Measurements from ENCODE around the gene PTPN3. TPM values are rescaled to one million over a fixed set of nuclear protein-coding genes. Genes with fewer than 3 reads are reported as not detected.

Gene PTPN3
- polyA plus RNA-seq, 4 donors = 15.3 to 43.5 (median 34.0) TPM

DNA sequence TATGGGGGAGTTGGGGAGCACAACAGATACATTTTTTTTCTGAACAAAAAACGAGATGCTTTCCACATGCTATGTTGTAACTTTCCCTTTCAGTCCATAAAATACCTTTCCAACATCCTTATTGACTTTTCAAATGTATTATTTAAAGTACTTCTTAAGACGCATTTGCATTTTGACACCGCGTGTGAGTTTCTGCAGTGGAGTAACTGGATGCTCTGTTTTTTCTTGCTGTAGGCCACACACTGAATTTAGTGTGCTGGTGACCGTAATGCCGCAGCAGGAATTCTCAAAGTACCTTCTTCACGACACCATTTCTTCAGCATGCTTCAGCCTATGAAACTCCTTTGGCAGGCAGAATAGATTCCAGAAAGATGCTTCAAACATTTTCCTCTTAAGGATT is 163.0 kb downstream of the PTPN3 start:
- WGBS, 3 donors = 79 to 88% (median 86%) methylated on average over 7 of the region's 7 CpGs
- H3K27me3 ChIP-seq (ENCODE audit: control insufficient read depth in 3 of 3, insufficient read depth in 3 of 3, low read length in 3 of 3) = no peaks in the 10 kb centered on the region
- H3K4me1 ChIP-seq (ENCODE audit: control insufficient read depth in 3 of 3, insufficient read depth in 2 of 3, low read depth in 1 of 3, low read length in 2 of 3) = peaks cover 0 to 7% (median 2%) of the 10 kb centered on the region in 3 donors
- H3K9me3 ChIP-seq (ENCODE audit: control insufficient read depth in 2 of 2, insufficient read depth in 1 of 2, low read depth in 1 of 2, low read length in 1 of 2) = no peaks in the 10 kb centered on the region
- FAIRE-seq = no peak
- no peak for DNase-seq
- no peak overlapping the region for H3K4me3 ChIP-seq (ENCODE audit: low read depth in 1 of 3, low read length in 3 of 3)
- H3K36me3 ChIP-seq (ENCODE audit: control insufficient read depth in 3 of 3, insufficient read depth in 2 of 3, low read depth in 1 of 3, low read length in 3 of 3) = no peaks in the 10 kb centered on the region
- no peak overlapping the region for H3K27ac ChIP-seq (ENCODE audit: low read depth in 1 of 3, low read length in 2 of 3)

DNA sequence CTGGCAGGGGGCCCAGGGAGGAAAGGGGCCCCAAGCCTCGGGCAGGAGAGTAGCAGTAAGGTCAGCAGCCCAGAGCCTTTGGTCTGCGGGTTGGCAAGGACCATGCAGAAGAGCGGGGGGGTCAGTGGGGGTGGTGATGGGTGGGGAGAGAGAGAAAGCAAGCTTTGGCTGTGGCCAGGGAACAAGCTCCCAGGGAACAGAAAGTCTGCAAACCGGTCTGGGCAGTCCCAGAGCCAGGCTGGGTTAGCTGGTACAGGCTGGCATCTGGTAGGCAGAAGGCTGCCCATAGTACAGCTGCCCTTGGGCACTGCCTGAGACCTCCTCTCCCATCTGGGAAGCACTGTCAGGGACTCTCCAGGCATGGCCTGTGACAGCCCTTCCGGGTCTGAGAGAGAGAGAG is 166.8 kb downstream of the PTPN3 start:
- Histone ChIP-seq H3K27me3 (ENCODE audit: control insufficient read depth in 3 of 3, insufficient read depth in 3 of 3, low read length in 3 of 3) (no peaks in the 10 kb centered on the region), H3K27ac (ENCODE audit: low read depth in 1 of 3, low read length in 2 of 3) (peak overlapping the region in 1 of 3 donors; percentile 52), H3K4me1 (ENCODE audit: control insufficient read depth in 3 of 3, insufficient read depth in 2 of 3, low read depth in 1 of 3, low read length in 2 of 3) (peaks cover 0 to 20% (median 6%) of the 10 kb centered on the region in 3 donors), H3K4me3 (ENCODE audit: low read depth in 1 of 3, low read length in 3 of 3) (no peak overlapping the region), H3K9me3 (ENCODE audit: control insufficient read depth in 2 of 2, insufficient read depth in 1 of 2, low read depth in 1 of 2, low read length in 1 of 2) (no peaks in the 10 kb centered on the region), H3K36me3 (ENCODE audit: control insufficient read depth in 3 of 3, insufficient read depth in 2 of 3, low read depth in 1 of 3, low read length in 3 of 3) (no peaks in the 10 kb centered on the region)
- 7 to 41% (median 19%) methylated on average over 5 of the region's 5 CpGs for WGBS, 3 donors
- FAIRE-seq = no peak
- peak; percentile 28 to 82 for DNase-seq

DNA sequence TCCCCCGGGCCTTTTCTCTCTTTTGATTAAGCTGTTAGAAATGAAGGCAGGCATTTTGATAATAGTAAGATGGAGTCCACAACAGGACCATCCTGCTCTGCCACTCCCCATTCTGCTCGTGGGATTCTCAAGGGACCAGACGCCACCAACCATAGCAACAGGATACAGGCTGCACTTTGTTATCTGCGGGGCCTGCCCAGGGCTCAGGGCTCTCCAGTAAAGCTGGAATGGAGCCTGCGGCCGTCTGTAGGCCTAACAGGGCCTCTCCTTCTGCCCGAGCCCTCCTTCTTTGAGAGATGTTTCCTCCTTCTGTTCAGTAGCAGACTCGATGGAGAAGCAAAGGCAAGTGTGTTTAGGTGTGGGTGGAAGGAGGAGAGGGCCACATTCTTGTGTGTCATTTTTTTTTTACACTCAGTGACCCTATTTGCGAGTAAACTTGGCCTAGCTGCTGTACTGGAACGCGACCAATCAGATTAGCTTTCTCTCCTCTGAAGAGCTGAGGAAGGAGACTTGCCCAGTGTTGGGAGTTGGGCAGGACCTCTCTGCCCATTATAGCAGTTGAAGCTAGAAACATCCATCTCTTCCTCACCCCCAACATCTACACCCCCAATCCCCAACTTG is 168.4 kb downstream of the PTPN3 start:
- DNase-seq = peak; percentile 67 to 68
- no peak for FAIRE-seq

DNA sequence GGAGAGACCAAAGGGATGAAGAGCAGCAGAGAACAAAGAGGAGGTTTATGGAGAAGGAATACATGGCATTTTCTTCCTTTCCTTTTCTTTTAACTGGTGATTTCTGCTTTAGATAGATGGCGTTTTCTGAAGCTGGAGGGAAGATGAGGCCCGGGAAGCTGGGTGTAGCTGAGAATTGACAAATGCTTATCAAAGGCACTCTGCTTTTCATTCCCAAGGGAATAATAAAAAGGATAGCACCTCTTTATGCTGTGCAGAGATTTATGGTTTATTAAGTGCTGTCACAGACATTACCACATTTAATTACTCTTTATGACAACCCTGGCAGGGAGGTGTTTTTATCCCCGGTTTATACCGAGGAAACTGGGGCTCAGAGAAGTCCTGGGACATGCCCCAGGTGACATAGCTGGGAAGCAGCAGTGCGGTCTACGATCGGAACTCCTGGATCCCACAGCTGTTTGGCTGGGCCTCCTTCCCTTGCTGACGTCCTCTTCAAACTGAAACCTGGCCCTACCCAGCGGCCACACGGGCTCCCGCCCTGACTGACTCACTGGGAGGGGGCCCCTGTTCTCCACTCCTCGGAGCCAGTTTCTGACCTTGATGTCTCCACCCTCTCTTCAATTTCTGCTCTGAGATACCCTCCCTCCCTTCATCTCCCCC is 169.0 kb downstream of the PTPN3 start:
- H3K4me3 ChIP-seq (ENCODE audit: low read depth in 1 of 3, low read length in 3 of 3) = peak overlapping the region in 1 of 3 donors; percentile 5
- H3K36me3 ChIP-seq (ENCODE audit: control insufficient read depth in 3 of 3, insufficient read depth in 2 of 3, low read depth in 1 of 3, low read length in 3 of 3) = no peaks in the 10 kb centered on the region
- DNase-seq (peak; percentile 82 to 86), FAIRE-seq (no peak)
- peak overlapping the region; percentile 60 to 86 (median 67) for H3K27ac ChIP-seq (ENCODE audit: low read depth in 1 of 3, low read length in 2 of 3)
- no peaks in the 10 kb centered on the region for H3K9me3 ChIP-seq (ENCODE audit: control insufficient read depth in 2 of 2, insufficient read depth in 1 of 2, low read depth in 1 of 2, low read length in 1 of 2)
- 6 to 41% (median 29%) methylated on average over 12 of the region's 12 CpGs for WGBS, 3 donors
- peaks cover 0 to 20% (median 6%) of the 10 kb centered on the region in 3 donors for H3K4me1 ChIP-seq (ENCODE audit: control insufficient read depth in 3 of 3, insufficient read depth in 2 of 3, low read depth in 1 of 3, low read length in 2 of 3)
- H3K27me3 ChIP-seq (ENCODE audit: control insufficient read depth in 3 of 3, insufficient read depth in 3 of 3, low read length in 3 of 3) = no peaks in the 10 kb centered on the region

More for the DNA sequence above, 168.4 kb downstream of the PTPN3 start:
- no peaks in the 10 kb centered on the region for H3K9me3 ChIP-seq (ENCODE audit: control insufficient read depth in 2 of 2, insufficient read depth in 1 of 2, low read depth in 1 of 2, low read length in 1 of 2)
- no peak overlapping the region for H3K4me3 ChIP-seq (ENCODE audit: low read depth in 1 of 3, low read length in 3 of 3)
- peak overlapping the region; percentile 60 to 86 (median 67) for H3K27ac ChIP-seq (ENCODE audit: low read depth in 1 of 3, low read length in 2 of 3)
- peaks cover 0 to 20% (median 6%) of the 10 kb centered on the region in 3 donors for H3K4me1 ChIP-seq (ENCODE audit: control insufficient read depth in 3 of 3, insufficient read depth in 2 of 3, low read depth in 1 of 3, low read length in 2 of 3)
- H3K27me3 ChIP-seq (ENCODE audit: control insufficient read depth in 3 of 3, insufficient read depth in 3 of 3, low read length in 3 of 3) = no peaks in the 10 kb centered on the region
- 15 to 49% (median 29%) methylated on average over 11 of the region's 11 CpGs for WGBS, 3 donors
- no peaks in the 10 kb centered on the region for H3K36me3 ChIP-seq (ENCODE audit: control insufficient read depth in 3 of 3, insufficient read depth in 2 of 3, low read depth in 1 of 3, low read length in 3 of 3)

Other genes with a start within 250 kb of the PTPN3 start
- gene EPB41L4B, start 177.2 kb downstream of the PTPN3 start, polyA plus RNA-seq = 100 to 1,000 TPM in 1 of 4 donors, 10 to 100 TPM in 3; 22.1 to 126 (median 67.7) TPM

Data from small intestine (tissue), 7 donors.